Measurements from ENCODE around the gene BCL2L12. TPM values are rescaled to one million over a fixed set of nuclear protein-coding genes. Genes with fewer than 3 reads are reported as not detected.

BCL2L12 gene
- total and polyA plus RNA-seq, 2 of the 13 experiments (the other 11 are each of a cell fraction or from before 2014, with no cell fraction given) = 26.8 to 40.8 TPM

- TF ChIP-seq ARID5B (CRISPR knock-in tag; IDR thresholded peaks at IDR 0.05) (peak; percentile 46), AHDC1 (CRISPR knock-in tag; IDR thresholded peaks at IDR 0.05; ENCODE audit: borderline replicate concordance) (no peak), BRF2 (CRISPR knock-in tag; IDR thresholded peaks at IDR 0.05) (no peak), TFE3 (CRISPR knock-in tag; IDR thresholded peaks at IDR 0.05) (0 out of 2 replicates have a peak, but pooled peaks have one; percentile 34), KDM3A (CRISPR knock-in tag; IDR thresholded peaks at IDR 0.05; ENCODE audit: low read depth) (no peak; the same call in none of the 2 replicates), ZNF230 (CRISPR knock-in tag; IDR thresholded peaks at IDR 0.05) (no peak), POLR2G (IDR thresholded peaks at IDR 0.05; ENCODE audit: low read depth, low read length) (peak; percentile 33; the same call in 1 of the 2 replicates), HMGXB4 (CRISPR knock-in tag; IDR thresholded peaks at IDR 0.05; ENCODE audit: borderline replicate concordance in 1 of 2, low read depth in 1 of 2) (peak; percentile 90 to 91; a peak in 3 of 4 replicates), MED13 (CRISPR knock-in tag; IDR thresholded peaks at IDR 0.05) (no peak), ZNF724P (CRISPR knock-in tag; IDR thresholded peaks at IDR 0.05; ENCODE audit: borderline replicate concordance) (no peak), TOE1 (CRISPR knock-in tag; IDR thresholded peaks at IDR 0.05) (no peak), KLF6 (CRISPR knock-in tag; IDR thresholded peaks at IDR 0.05) (0 out of 2 replicates have a peak, but pooled peaks have one; percentile 38)
These were observed 6.6 kb downstream of the BCL2L12 start (continued) for GRCh38 chr19:49672131-49672919.

Measured in HepG2 (cell line).